DMS79 treated with DMSO at 0.1 percent for 48 hours (cell line): ENCODE results near the gene CPNE2.
"Not testable (repeated sequence)": the region's sequence is repeated elsewhere in the genome, so short reads cannot be mapped to it uniquely, and the experiment has no call there.

Experiments
- DNase-seq: peaks from one replicate; lab custom pipeline; 2025; lab: John Stamatoyannopoulos, UW

The CPNE2 gene

DNA sequence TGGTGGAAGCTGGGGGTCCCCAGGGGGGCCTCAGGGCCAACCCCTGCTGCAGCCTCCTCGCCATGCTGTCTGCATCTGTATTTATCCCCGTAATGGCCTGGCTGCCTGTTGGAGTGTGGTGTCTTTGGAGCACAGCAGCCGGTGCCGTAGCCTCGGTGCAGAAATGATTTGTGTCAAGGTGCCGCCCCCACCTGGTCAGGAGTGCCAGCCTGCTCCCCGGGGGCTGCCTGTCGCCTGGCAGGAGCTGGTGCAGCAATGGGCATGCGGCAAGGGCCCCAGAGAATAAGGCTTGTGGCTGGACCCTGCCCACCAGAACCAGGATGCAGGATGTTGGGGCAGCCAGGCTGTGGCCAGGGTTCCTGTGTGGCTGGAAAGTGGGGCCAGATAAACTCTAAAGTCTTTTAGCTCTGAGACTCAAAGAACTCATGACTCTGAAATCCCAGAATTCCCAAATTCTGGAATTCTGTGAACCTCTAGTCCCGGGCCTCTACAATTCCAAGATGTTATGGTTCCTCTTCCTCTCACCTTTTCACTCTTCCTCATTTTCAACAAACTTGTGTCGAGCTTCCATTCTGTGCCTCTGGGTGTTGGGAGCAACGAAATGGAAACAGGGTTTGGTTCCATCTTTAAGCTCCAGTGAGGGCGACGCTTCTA is 5.9 kb downstream of the CPNE2 start:
- DNase-seq: no peak

DNA sequence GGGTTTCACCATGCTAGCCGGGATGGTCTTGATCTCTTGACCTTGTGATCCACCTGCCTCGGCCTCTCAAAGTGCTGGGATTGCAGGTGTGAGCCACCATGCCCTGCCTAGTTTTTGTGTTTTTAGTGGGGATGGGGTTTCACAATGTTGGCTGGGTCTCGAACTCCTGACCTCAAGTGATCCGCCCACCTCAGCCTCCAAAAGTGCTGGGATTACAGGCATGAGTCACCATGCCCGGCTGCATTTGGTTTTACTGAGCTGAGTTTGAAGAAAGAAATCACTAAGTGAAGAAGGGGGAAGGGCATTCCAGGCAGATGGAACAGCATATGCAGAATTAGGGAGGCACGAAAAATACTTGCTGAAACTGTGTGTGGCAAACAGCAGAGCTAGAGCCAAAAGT is 7.6 kb downstream of the CPNE2 start:
- DNase-seq: not testable (repeated sequence)

DNA sequence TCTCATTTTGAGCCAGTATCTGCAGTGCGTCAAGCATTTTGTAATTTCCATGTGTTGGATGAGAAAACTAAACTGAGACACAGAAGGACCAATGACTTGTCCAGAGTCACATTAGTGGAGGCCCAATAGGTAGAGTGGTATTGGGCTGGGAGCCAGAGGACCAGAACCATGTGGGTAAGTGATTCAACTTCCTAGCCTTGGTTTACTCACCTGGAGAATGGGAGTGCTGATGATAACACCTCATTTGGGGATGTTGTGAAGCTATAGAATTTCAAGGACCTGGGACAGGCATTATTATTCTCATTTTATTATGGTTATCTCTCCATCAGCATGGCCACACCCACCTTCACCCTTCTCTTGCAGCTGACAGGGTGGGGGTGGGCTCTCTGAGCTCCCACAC is 8.1 kb downstream of the CPNE2 start:
- no peak for DNase-seq

DNA sequence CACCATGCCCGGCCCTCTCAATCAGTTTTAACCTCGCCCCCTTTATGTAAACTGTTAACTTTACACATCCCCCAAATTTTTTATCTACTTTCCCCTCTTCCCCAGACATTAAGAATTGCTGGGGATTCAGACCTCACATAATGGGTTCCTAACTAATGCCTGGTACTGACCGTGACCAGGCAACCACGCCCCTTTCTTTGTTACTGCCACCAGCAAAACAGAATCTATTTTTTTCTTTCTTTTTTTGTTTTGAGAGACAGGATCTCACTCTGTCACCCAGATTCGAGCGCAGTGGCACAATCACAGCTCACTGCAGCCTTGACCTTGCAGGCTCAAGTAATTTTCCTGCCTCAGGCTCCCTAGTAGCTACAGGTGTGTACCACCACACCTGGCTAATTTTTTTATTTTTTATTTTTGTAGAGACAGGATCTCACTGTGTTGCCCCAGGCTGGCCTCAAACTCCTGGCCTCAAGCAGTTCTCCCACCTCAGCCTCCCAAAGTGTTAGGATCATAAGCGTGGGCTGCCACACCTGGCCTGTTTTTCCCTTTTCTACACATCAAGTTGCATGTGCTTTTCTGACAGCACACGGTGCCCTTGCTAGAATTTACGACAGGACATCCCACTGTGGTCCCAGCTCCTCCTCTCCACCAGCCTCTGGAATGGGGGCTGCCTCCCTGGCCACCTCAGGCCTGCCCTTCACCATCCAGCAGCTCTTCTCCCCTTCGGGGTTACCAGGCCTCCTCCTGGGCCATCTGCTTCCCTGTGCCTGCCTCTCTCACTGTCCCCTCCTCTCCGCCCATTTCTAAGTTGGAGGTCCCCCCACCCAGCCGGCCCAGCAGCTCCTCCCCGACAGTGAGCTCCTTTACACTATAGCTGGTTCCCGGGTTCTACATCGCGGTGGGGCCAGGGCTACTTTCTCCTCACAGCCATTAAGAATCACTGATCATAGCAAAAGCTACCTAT is 10.8 kb downstream of the CPNE2 start:
- DNase-seq: no peak

DNA sequence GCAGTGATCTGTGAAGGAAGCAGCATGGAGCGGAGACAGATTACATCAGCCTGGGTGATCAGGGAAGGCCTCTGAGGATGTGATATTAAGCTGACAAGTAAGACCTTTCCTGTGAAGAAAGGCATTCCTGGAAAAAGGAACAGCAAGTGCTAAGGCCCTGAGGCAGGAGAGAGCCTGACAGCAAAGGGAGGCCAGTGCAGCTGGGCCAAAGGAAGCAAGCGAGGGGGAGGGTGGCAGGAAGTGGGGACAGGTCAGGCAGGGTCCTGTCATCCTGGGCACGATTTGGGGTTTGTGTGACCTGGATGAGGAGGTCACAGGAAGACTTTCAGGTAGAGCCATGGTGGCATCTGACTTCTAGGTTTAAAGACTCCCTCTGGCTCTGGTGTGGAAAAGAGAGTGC is 12.3 kb downstream of the CPNE2 start:
- DNase-seq: no peak

DNA sequence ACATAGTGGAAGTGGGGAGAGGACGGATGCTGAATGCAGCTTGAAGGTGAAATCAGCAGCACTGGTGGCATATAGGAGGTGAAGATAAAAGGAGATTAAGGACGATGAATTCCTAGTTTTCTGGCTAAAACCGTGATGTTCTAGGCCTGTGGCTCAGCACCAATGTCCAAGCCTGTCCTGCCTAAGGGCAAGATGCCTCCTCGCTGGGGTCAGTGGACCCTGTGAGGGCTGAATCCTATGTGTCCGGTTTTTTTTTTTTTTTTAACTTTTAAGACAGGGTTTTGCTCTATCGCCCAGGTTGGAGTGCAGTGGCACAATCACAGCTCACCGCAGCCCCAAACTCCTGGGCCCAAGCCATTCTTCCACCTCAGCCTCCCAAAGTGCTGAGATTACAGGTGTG is 12.8 kb downstream of the CPNE2 start:
- DNase-seq: no peak

DNA sequence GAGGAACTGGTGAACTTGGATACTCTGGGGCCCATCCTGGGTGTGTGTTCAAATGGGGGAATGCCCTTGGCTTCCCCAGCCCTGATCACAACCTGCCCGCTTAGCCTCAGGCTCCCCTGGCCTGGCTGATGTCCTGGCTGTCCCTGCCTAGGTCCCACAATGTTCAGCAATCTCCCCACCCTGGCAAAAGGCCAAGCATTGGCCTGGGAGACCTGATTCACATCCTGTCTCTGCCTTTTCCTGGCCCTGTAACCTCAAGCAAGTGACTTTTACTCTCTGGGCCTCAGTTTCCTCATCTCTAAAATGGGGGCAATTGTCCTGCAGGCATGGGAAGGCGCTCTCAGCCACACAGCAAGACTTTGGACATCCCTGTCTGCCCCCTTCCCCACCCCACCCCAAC is 14.4 kb downstream of the CPNE2 start:
- no peak for DNase-seq

DNA sequence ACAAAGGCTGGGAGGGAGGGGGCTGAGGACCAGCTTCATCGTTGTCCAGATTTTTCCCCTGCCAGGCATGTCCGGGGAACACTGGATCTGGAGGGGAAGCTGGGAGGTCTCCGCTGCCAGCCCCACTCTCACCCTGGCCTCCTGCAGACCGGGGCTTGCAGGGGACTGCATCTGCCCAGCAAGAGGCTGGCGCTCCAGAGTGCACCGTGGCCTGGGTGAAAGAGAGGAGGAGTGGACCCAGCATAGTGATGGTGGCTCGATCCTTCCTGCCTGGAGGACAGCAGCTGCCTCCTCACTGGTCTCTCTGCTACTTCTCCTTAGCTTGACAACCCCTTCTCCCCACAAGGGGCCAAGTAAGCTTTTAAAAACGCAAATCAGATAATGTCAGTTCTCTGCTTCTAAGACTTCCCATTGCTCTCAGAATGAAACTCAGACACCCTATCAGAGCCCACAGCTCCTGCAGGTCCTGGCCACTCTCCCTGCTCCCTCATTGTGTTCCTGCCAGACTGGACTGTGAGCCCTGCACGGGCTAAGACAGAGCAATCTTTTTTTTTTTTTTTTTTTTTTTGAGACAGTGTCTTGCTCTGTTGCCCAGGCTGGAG is 15.0 kb downstream of the CPNE2 start:
- no peak for DNase-seq

DNA sequence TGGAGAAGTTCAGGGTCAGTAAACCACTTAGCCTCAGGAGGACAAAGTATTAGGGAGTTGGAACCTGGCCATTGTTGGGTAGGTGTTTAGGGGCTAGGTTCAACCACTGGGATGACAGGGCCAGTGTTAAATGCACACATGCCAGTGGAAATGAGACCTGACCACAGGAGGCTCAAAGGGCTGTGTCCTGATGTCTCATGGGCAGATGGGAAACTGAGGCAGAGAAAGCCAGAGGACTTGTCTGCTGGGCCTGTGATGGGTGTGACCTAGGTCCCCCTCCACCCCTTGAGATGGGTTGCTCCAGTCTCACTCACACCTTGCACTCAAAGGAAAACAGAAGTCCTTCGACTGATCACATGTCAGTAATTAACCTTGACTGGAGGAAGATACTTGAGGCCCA is 16.0 kb downstream of the CPNE2 start:
- no peak for DNase-seq

DNA sequence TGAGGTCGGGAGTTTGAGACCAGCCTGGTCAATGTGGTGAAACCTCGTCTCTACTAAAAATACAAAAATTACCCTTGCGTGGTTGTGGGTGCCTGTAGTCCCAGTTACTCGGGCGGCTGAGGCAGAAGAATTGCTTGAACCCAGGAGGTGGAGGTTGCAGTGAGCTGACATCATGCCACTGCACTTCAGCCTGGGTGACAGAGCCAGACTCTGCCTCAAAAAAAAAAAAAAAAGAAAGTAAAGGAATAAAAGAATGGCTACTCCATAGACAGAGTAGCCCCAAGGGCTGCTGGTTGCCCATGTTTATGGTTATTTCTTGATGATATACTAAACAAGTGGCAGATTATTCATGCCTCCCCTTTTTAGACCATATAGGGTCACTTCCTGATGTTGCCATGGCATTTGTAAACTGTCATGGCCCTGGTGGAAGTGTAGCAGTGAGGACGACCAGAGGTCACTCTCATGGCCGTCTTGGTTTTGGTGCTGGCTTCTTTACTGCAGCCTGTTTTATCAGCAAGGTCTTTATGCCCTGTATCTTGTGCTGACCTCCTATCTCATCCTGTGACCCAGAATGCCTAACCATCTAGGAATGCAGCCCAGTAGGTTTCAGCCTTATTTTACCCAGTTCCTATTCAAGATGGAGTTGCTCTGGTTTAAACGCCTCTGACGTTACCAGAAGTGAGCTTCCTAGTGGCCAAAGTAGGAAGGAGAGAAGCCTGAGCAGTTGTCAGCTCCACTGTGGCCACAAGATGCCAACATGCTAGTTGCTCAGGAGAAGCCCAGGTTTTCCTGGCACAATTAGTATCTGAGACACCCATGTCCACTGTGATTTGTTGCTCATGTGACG is 17.1 kb downstream of the CPNE2 start:
- DNase-seq: not testable (repeated sequence)

DNA sequence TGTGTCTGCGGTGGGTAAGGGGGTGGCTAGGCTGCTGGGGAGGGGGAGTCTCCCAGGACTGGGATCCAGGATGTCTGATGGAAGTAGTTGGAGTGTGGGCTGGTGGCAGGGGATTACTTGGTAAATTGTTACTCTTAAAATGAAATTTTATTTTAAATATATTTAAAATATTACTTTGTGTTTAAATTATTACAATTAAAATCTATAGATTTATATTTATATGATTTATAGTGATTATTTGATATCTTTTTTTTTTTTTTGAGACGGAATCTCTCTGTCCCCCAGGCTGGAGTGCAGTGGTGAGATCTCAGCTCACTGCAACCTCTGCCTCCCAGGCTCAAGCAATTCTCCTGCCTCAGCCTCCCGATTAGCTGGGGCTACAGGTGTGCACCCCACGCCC is 18.6 kb downstream of the CPNE2 start:
- DNase-seq: no peak

DNA sequence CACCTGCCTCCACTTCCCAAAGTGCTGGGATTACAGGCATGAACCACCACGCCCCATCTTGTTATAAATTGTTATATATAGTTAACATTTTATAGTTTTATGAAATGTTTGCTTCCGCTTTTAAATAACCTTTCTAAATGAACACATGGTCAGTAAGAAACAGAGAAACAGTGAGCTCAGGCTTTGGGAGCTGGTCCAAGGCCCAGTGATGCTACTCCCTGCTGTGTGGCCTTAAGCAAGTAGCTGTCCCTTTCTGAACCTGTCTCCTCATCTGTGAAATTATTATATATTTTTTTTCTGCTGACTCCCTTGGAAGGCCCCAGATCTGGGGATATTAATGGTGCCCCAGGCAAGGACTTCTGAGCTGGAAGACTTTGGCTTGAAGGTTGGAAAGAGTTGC is 19.0 kb downstream of the CPNE2 start:
- no peak for DNase-seq

DNA sequence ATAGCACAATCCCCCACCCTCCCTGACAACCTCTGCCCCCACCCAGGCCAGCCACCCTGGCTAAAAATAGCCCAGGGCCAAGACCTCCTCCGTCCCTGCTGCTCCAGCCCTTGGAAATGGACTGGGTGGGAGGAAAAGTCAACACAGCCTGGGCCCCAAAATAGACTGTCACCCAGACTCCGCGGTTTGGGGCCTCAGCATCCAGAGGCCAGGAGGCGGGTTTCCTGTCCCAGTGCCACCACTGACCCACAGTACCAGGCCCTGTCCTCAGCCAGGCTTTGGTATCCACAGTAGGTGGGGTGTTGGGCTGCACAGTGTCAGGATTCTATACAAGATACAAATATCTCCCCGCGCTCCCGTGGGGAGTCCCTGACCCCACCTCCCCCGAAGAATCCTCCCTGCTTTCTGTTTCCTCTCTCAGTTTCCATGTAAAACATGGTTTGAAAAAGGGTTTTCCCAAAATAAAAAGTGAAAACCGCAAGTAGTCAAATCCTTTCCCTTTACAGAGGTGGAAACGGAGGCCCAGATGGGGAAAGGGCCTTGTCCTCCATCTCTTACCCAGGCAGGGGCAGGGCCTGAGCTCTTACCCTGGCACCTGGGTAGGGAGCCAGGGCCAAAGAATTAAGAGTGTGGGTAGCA is 20.1 kb downstream of the CPNE2 start:
- DNase-seq: no peak

DNA sequence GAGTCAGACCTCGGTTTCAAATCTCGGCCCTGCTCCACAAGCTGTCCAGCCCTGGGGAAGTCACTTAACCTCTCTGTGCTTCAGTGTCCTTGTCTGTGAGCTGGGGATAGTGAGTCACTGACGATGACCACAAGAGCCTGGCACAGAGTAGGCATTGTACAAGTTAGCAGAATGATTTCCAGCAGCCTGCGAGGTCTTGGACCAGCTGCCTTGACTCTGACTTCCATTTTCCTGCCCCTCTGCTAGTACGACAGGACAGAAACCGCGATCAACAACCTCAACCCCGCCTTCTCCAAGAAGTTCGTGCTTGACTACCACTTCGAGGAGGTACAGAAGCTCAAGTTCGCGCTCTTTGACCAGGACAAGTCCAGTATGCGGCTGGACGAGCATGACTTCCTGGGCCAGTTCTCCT is 20.7 kb downstream of the CPNE2 start:
- DNase-seq: no peak

DNA sequence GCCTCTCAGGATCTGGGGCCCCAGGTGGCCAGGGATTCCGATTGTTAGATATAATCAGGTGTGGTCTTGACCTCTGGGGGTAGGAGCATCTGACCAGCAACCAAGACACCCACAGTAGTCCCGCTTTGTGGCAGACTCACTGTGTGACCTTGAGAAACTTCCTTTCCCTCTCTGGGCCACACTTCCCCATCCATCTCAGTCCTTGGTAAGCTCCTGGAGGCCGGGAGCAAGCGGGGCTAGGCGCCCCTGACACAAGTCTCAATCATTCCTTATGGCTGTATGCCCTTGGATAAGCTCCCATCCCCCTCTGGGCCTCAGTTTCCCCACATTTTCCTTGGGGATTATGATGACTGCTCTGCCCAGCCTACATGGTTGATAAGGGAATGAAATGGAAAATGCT is 21.3 kb downstream of the CPNE2 start:
- DNase-seq: no peak

DNA sequence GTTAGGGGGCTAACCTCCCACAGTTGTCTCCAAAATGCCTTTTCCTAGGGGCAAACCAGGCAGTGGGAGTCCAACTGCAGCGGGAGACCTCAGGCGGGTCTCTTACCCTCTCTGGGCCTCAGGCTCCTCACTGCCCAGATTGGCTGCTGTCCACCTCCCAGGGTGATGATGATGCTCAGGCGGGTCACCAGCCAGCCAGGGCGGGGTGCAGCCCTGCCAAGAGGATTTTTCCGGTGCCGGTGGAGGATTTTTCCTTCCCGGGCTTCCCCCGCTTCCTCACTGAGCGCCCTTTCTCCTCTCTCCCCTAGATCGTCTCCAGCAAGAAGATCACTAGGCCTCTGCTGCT is 22.8 kb downstream of the CPNE2 start:
- no peak for DNase-seq

DNA sequence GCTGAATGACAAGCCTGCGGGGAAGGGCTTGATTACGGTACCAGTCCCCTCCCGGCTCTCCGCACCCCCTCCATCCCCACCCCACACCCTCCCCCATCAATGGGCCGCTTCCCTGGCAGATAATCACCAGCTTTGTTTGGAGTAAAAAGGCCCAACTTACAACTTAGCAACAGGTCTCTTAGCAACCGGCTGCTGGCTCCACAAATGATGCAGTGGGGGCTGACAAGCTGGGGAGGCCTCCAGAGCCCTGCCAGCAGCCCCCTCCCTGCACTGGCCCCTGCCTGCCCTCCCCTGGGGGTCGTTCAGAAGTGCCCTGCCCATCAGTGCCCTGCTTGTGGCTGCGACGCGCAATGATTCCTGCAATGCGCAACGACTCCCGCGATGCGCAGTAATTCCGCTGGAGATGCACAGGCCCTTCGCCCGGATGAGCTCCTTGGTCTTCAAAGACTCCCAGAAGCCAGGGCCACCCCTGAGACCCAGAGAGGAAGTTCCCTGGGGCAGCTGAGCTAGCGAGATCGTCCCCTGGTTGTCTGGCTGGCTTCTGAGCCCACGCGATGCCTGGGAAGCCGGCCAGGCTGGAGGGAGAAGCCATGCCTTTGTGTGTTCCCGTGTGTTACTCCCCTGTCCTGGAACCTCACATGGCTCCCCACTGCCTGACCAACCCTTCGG is 23.3 kb downstream of the CPNE2 start:
- DNase-seq: no peak

DNA sequence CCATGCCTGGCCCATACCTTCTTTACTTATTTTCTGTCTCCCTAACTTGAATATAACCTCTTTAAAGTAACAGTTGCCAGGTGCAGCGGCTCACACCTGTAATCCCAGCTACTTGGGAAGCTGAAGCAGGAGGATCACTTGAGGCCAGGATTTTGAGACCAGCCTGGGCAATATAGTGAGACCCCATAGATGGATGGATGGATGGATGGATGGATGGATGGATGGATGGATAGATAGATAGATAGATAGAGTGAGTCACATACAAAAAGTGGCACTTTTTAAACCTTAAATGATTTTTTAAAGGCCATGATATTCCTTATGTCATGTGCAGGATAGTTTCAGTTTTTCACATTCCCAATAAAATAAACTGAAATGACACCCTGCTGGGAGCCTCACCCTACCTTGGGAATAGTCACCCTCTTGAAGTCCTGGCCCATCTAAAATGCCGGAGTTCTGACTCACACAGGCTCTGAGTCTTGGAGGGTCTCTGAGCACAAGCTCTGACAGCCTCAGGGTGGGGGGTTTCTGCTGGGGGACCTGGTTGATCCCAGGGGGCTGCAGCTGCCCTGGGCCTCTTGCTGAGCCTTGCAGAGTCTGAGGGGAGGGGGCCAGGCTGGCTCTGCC is 26.2 kb downstream of the CPNE2 start:
- DNase-seq: no peak

DNA sequence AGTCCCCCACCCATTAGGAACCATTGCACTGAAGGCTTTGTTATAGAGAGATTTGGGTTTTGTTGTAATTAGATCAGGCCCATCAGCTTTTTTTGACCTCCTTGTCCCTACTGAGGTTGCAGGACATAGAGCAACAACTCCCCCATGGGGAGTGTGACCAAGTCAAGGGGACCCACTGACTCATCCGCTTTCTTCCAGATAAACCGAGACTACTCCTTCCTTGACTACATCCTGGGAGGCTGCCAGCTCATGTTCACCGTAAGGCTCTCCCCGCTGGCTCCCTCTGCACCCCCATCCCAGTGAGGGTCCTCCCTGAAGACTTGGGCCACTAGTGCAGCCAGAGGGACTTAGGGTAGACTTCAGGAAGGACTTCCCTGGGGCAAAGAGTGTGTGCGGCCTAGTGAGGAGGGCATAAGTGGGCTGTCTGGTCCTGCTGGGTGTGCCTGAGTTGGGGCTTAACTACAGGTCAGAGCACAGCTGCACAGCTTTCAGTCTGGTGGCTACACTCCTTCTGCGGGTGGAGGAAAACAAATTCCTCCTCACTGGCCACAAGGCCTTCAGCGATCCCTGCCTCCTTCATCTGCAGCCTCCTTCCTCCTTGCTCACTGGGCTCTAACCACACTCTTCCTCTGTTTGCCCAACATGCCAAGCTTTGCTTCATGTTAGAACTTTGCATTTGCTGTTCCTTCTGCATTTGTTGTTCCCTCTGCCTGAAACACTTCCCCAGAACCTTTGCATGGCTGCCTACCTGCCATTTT is 31.0 kb downstream of the CPNE2 start:
- DNase-seq: no peak
